ENCODE measurements around the gene BASP1. TPM values are rescaled to one million over a fixed set of nuclear protein-coding genes. Genes with fewer than 3 reads are reported as not detected.

The BASP1 gene
- total RNA-seq, 2 experiments from 2014 or later = 0.70 to 0.93 TPM

GRCh38 chr5:17216974-17217492 is 398 bp upstream of the BASP1 start:
- Histone ChIP-seq H3K27ac (ENCODE audit: low read depth in 1 of 2, low read length in 2 of 2) (no peak overlapping the region), H3K4me1 (ENCODE audit: insufficient read depth, low read length) (peaks cover 24% of the 10 kb centered on the region), H3K36me3 (ENCODE audit: insufficient read depth, low read length) (no peaks in the 10 kb centered on the region), H3K4me3 (ENCODE audit: low read length) (peak overlapping the region; percentile 19), H3K9me3 (ENCODE audit: control insufficient read depth in 1 of 2, insufficient read depth in 1 of 2, low read length in 2 of 2) (peaks cover 0 to 23% of the 10 kb centered on the region in 2 experiments), H3K27me3 (ENCODE audit: control insufficient read depth in 1 of 2, insufficient read depth in 2 of 2, low read length in 2 of 2) (peaks cover 25 to 38% of the 10 kb centered on the region in 2 experiments)
- Mint-ChIP-seq H3K27me3 (peaks cover 44% of the 10 kb centered on the region), H3K27ac (no peak overlapping the region), H3K36me3 (ENCODE audit: low read depth) (no peaks in the 10 kb centered on the region), H3K4me1 (ENCODE audit: low read depth) (peaks cover 21% of the 10 kb centered on the region), H3K9me3 (no peaks in the 10 kb centered on the region), H3K4me3 (peak overlapping the region; percentile 66)
- POLR2A ChIA-PET = no interaction called here
- intact Hi-C loops (cut with DNase I, micrococcal nuclease) = loop anchor here in 1 of 2 experiments (2.0 kb wide), 1 partner anchor 1096 kb away; no protein-coding TSS in a partner anchor
- peak; percentile 9 for ATAC-seq (ENCODE audit: poor library complexity)
- CTCF ChIA-PET = no interaction called here
- TF ChIP-seq CTCF (IDR thresholded peaks at IDR 0.05) = no peak
- peak in 1 of 14 experiments; percentile 33 for DNase-seq

- H3K9me3 Mint-ChIP-seq = no peaks in the 10 kb centered on the region
- TF ChIP-seq CTCF (IDR thresholded peaks at IDR 0.05) = no peak
- Histone ChIP-seq H3K27me3 (ENCODE audit: control insufficient read depth in 1 of 2, insufficient read depth in 2 of 2, low read length in 2 of 2) (peaks cover 25 to 43% of the 10 kb centered on the region in 2 experiments), H3K4me3 (ENCODE audit: low read length) (peak overlapping the region; percentile 32), H3K36me3 (ENCODE audit: insufficient read depth, low read length) (no peaks in the 10 kb centered on the region), H3K9me3 (ENCODE audit: control insufficient read depth in 1 of 2, insufficient read depth in 1 of 2, low read length in 2 of 2) (peaks cover 0 to 23% of the 10 kb centered on the region in 2 experiments), H3K4me1 (ENCODE audit: insufficient read depth, low read length) (peaks cover 24% of the 10 kb centered on the region), H3K27ac (ENCODE audit: low read depth in 1 of 2, low read length in 2 of 2) (no peak overlapping the region)
- H3K27me3 Mint-ChIP-seq = peaks cover 57% of the 10 kb centered on the region
- H3K4me3 Mint-ChIP-seq = peak overlapping the region; percentile 80
- no peak overlapping the region for H3K27ac Mint-ChIP-seq
- ChIA-PET CTCF (no interaction called here), POLR2A (no interaction called here)
- no peak for ATAC-seq (ENCODE audit: poor library complexity)
- H3K36me3 Mint-ChIP-seq (ENCODE audit: low read depth) = no peaks in the 10 kb centered on the region
- peak in 2 of 14 experiments; percentile 22 to 23 for DNase-seq
- intact Hi-C loops (cut with DNase I, micrococcal nuclease) = no loop called here
- peaks cover 21% of the 10 kb centered on the region for H3K4me1 Mint-ChIP-seq (ENCODE audit: low read depth)
Observed at GRCh38 chr5:17218353-17219005, 1.0 kb downstream of the BASP1 start.

GRCh38 chr5:17219006-17219422 is 1.6 kb downstream of the BASP1 start:
- H3K27me3 ChIP-seq (ENCODE audit: control insufficient read depth in 1 of 2, insufficient read depth in 2 of 2, low read length in 2 of 2) = peaks cover 25 to 43% of the 10 kb centered on the region in 2 experiments
- peaks cover 24% of the 10 kb centered on the region for H3K4me1 ChIP-seq (ENCODE audit: insufficient read depth, low read length)
- no peaks in the 10 kb centered on the region for H3K36me3 ChIP-seq (ENCODE audit: insufficient read depth, low read length)
- CTCF ChIA-PET = no interaction called here
- TF ChIP-seq CTCF (IDR thresholded peaks at IDR 0.05) = no peak
- peak overlapping the region; percentile 32 for H3K4me3 ChIP-seq (ENCODE audit: low read length)
- DNase-seq (no peak), ATAC-seq (ENCODE audit: poor library complexity) (no peak)
- Mint-ChIP-seq H3K27me3 (peaks cover 62% of the 10 kb centered on the region), H3K27ac (no peak overlapping the region), H3K4me1 (ENCODE audit: low read depth) (peaks cover 21% of the 10 kb centered on the region), H3K9me3 (no peaks in the 10 kb centered on the region), H3K4me3 (peak overlapping the region; percentile 80), H3K36me3 (ENCODE audit: low read depth) (no peaks in the 10 kb centered on the region)
- POLR2A ChIA-PET = no interaction called here
- intact Hi-C loops (cut with DNase I, micrococcal nuclease) = no loop called here
- H3K27ac ChIP-seq (ENCODE audit: low read depth in 1 of 2, low read length in 2 of 2) = no peak overlapping the region
- H3K9me3 ChIP-seq (ENCODE audit: control insufficient read depth in 1 of 2, insufficient read depth in 1 of 2, low read length in 2 of 2) = peaks cover 0 to 23% of the 10 kb centered on the region in 2 experiments

Data from CD4-positive, alpha-beta T cell (primary cell).